Activated CD8-positive, alpha-beta memory T cell treated with anti-CD3 and anti-CD28 coated beads, Interleukin-2, amount 10 ng/mL, durations not matched to agents 7 days and 5 days (primary cell): ENCODE data around the gene SMCR8. TPM values are rescaled to one million over a fixed set of nuclear protein-coding genes. Genes with fewer than 3 reads are reported as not detected.

Experiments used
- ATAC-seq: fragments of 150-1000 bp; cut with Tn5 transposase; one replicate; pipeline ENCODE4 v1.10.0; 2021; ENCODE audit warnings: moderate library complexity
- CTCF ChIA-PET: fragments of 350-600 bp; sonication (Branson Sonifier 250); formaldehyde crosslinking; loops from one replicate; lab custom pipeline; 2021; ENCODE audit warnings: antibody characterized with exemption; lab: Charles Lee
- DNase-seq: peaks from one replicate; pipeline ENCODE4 v3.0.0-alpha.2; 2020
- H3K27ac Mint-ChIP-seq: one replicate; pipeline ENCODE4 v1.8.0; 2021; ENCODE audit warnings: mild to moderate bottlenecking, mixed read lengths
- H3K27me3 Mint-ChIP-seq: one replicate; pipeline ENCODE4 v1.8.0; 2021; ENCODE audit warnings: mixed read lengths
- H3K36me3 Mint-ChIP-seq: one replicate; pipeline ENCODE4 v1.8.0; 2021; ENCODE audit warnings: mild to moderate bottlenecking, mixed read lengths
- H3K4me1 Mint-ChIP-seq: one replicate; pipeline ENCODE4 v1.8.0; 2021; ENCODE audit warnings: mixed read lengths
- H3K4me3 Mint-ChIP-seq: one replicate; pipeline ENCODE4 v1.8.0; 2021; ENCODE audit warnings: mild to moderate bottlenecking, moderate library complexity, mixed read lengths
- H3K9me3 Mint-ChIP-seq: one replicate; pipeline ENCODE4 v1.8.0; 2022; ENCODE audit warnings: low read depth, mixed read lengths
- total RNA-seq, 2 experiments: library from RNA; stranded (reverse); gene quantifications; one replicate each; pipeline ENCODE4 v1.2.3, GENCODE V29; 2021

Gene SMCR8
- total RNA-seq, 2 experiments from 2014 or later = 27.5 to 31.3 TPM

GRCh38 chr17:18321309-18321708, 6.2 kb downstream of the SMCR8 start:
- Mint-ChIP-seq H3K36me3 (peaks cover 32% of the 10 kb centered on the region), H3K27ac (peak overlapping the region; percentile 50), H3K9me3 (no peaks in the 10 kb centered on the region), H3K4me3 (no peak overlapping the region), H3K4me1 (peaks cover 59% of the 10 kb centered on the region), H3K27me3 (no peaks in the 10 kb centered on the region)
- DNase-seq = no peak
- ATAC-seq = no peak
- CTCF ChIA-PET = interaction anchor here (0.7 to 1.9 kb wide), 4 partner anchors 9 to 73 kb away, joined by 3 to 14 read pairs (median 4); partner anchors contain the start of gene SHMT1

GRCh38 chr17:18322522-18322921, 7.4 kb downstream of the SMCR8 start:
- no peaks in the 10 kb centered on the region for H3K27me3 Mint-ChIP-seq
- no peak overlapping the region for H3K27ac Mint-ChIP-seq
- H3K36me3 Mint-ChIP-seq = peaks cover 22% of the 10 kb centered on the region
- H3K9me3 Mint-ChIP-seq = no peaks in the 10 kb centered on the region
- H3K4me3 Mint-ChIP-seq = no peak overlapping the region
- no peak for ATAC-seq
- CTCF ChIA-PET = interaction anchor here (1.5 to 1.9 kb wide), 2 partner anchors 9 to 74 kb away, joined by 4 to 5 read pairs; no protein-coding TSS in a partner anchor
- DNase-seq = no peak
- peaks cover 51% of the 10 kb centered on the region for H3K4me1 Mint-ChIP-seq

- DNase-seq = no peak
- H3K4me3 Mint-ChIP-seq = no peak overlapping the region
- peaks cover 19% of the 10 kb centered on the region for H3K36me3 Mint-ChIP-seq
- H3K27ac Mint-ChIP-seq = no peak overlapping the region
- CTCF ChIA-PET = interaction anchor here (1.5 to 1.9 kb wide), 2 partner anchors 9 to 74 kb away, joined by 4 to 5 read pairs; no protein-coding TSS in a partner anchor
- no peak for ATAC-seq
- peaks cover 46% of the 10 kb centered on the region for H3K4me1 Mint-ChIP-seq
- no peaks in the 10 kb centered on the region for H3K9me3 Mint-ChIP-seq
- H3K27me3 Mint-ChIP-seq = no peaks in the 10 kb centered on the region
These were observed 7.9 kb downstream of the SMCR8 start for GRCh38 chr17:18323007-18323406.

DNA sequence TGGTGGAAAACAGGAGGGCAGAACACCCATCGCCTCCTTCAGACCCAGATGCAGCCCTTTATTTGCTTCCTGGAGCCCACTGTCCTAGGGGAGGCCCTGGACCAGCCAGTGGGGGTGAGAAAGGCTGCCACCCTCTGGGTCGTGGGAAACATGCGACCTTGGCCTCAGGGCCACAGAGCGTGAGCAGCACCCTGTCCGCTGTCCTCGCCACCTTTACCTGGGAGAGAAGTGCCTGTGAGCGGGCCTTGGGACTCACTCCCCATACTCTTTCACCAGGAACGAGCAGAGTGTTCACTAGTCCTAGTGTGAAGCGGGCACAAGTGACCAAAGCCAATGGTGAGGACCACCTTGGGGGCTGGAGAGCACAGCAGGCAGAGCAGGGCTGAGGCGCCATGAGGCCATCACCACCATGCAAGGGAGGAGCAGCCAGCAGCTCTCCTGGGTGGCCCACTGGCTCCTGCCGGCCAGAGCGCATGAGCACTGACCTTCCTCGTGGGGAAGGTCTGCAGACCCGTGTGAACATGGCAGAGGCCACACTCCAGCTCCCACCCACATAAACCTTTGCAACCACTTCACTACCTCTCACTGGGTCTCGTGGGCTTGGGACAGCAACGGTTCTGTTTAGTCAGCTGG, 8.5 kb downstream of the SMCR8 start:
- CTCF ChIA-PET = interaction anchor here (1.9 kb wide), 1 partner anchor 8 kb away, joined by 5 read pairs; no protein-coding TSS in a partner anchor
- no peaks in the 10 kb centered on the region for H3K27me3 Mint-ChIP-seq
- no peak overlapping the region for H3K27ac Mint-ChIP-seq
- DNase-seq (no peak), ATAC-seq (no peak)
- peaks cover 42% of the 10 kb centered on the region for H3K4me1 Mint-ChIP-seq
- peaks cover 19% of the 10 kb centered on the region for H3K36me3 Mint-ChIP-seq
- H3K9me3 Mint-ChIP-seq = no peaks in the 10 kb centered on the region
- no peak overlapping the region for H3K4me3 Mint-ChIP-seq

GRCh38 chr17:18324140-18325050, 9.3 kb downstream of the SMCR8 start:
- peaks cover 34% of the 10 kb centered on the region for H3K4me1 Mint-ChIP-seq
- no peaks in the 10 kb centered on the region for H3K9me3 Mint-ChIP-seq
- DNase-seq (no peak), ATAC-seq (no peak)
- no peaks in the 10 kb centered on the region for H3K27me3 Mint-ChIP-seq
- H3K4me3 Mint-ChIP-seq = no peak overlapping the region
- H3K27ac Mint-ChIP-seq = no peak overlapping the region
- peaks cover 24% of the 10 kb centered on the region for H3K36me3 Mint-ChIP-seq
- CTCF ChIA-PET = interaction anchor here (1.9 kb wide), 1 partner anchor 7 kb away, joined by 5 read pairs; no protein-coding TSS in a partner anchor

- CTCF ChIA-PET = interaction anchor here (0.5 kb wide), 1 partner anchor 109 kb away, joined by 3 read pairs; no protein-coding TSS in a partner anchor
- H3K27ac Mint-ChIP-seq = peak overlapping the region; percentile 5
- ATAC-seq = no peak
These were observed 10.9 kb downstream of the SMCR8 start for GRCh38 chr17:18326039-18326438.

GRCh38 chr17:18326572-18326971, 11.5 kb downstream of the SMCR8 start:
- Mint-ChIP-seq H3K27me3 (no peaks in the 10 kb centered on the region), H3K9me3 (no peaks in the 10 kb centered on the region), H3K27ac (peak overlapping the region; percentile 38), H3K36me3 (peaks cover 33% of the 10 kb centered on the region), H3K4me3 (no peak overlapping the region), H3K4me1 (peaks cover 24% of the 10 kb centered on the region)
- no peak for ATAC-seq
- CTCF ChIA-PET = no interaction called here
- DNase-seq = no peak

More at GRCh38 chr17:18326039-18326438, 10.9 kb downstream of the SMCR8 start:
- no peak overlapping the region for H3K4me3 Mint-ChIP-seq
- H3K27me3 Mint-ChIP-seq = no peaks in the 10 kb centered on the region
- no peak for DNase-seq
- no peaks in the 10 kb centered on the region for H3K9me3 Mint-ChIP-seq
- H3K36me3 Mint-ChIP-seq = peaks cover 33% of the 10 kb centered on the region
- H3K4me1 Mint-ChIP-seq = peaks cover 20% of the 10 kb centered on the region

- H3K27ac Mint-ChIP-seq = peak overlapping the region; percentile 38
- peaks cover 27% of the 10 kb centered on the region for H3K4me1 Mint-ChIP-seq
- no peaks in the 10 kb centered on the region for H3K27me3 Mint-ChIP-seq
- CTCF ChIA-PET = interaction anchor here (1.2 to 1.3 kb wide), 2 partner anchors 8 to 10 kb away, joined by 3 to 8 read pairs; no protein-coding TSS in a partner anchor
- H3K36me3 Mint-ChIP-seq = peaks cover 34% of the 10 kb centered on the region
- no peaks in the 10 kb centered on the region for H3K9me3 Mint-ChIP-seq
- ATAC-seq = no peak
- H3K4me3 Mint-ChIP-seq = no peak overlapping the region
- DNase-seq = no peak
These were observed 12.0 kb downstream of the SMCR8 start for GRCh38 chr17:18327093-18327492.

DNA sequence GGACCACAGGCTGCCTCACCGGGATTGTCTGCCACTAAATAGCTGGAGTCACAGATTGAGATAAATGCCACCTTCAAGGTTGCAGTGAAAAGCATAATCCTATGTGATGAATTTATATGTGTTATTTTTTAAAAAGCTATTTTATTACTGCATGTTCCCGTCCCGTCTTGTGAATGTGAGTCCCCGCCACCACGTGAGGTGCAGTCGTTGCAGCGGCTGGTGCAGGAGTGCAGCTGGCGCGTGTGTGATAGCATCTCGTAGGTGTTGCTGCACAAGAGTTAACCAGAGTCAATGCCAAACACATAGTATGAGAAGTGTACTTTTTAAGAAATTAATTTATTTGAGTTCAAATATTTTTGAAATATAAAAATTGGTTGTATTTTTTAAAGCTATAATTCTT, 12.5 kb downstream of the SMCR8 start:
- no peak for DNase-seq
- H3K27ac Mint-ChIP-seq = no peak overlapping the region
- no peak for ATAC-seq
- no peak overlapping the region for H3K4me3 Mint-ChIP-seq
- peaks cover 34% of the 10 kb centered on the region for H3K36me3 Mint-ChIP-seq
- no peaks in the 10 kb centered on the region for H3K27me3 Mint-ChIP-seq
- no peaks in the 10 kb centered on the region for H3K9me3 Mint-ChIP-seq
- H3K4me1 Mint-ChIP-seq = peaks cover 30% of the 10 kb centered on the region
- CTCF ChIA-PET = interaction anchor here (0.9 to 1.3 kb wide), 3 partner anchors 8 to 140 kb away, joined by 3 to 8 read pairs (median 3); no protein-coding TSS in a partner anchor

- peaks cover 34% of the 10 kb centered on the region for H3K36me3 Mint-ChIP-seq
- ATAC-seq (no peak), DNase-seq (no peak)
- H3K27ac Mint-ChIP-seq = no peak overlapping the region
- H3K9me3 Mint-ChIP-seq = no peaks in the 10 kb centered on the region
- H3K4me3 Mint-ChIP-seq = no peak overlapping the region
- no peaks in the 10 kb centered on the region for H3K27me3 Mint-ChIP-seq
- CTCF ChIA-PET = interaction anchor here (1.2 kb wide), 1 partner anchor 9 kb away, joined by 8 read pairs; no protein-coding TSS in a partner anchor
- peaks cover 37% of the 10 kb centered on the region for H3K4me1 Mint-ChIP-seq
These were observed 13.6 kb downstream of the SMCR8 start for GRCh38 chr17:18328643-18329204.

GRCh38 chr17:18331879-18332278, 16.8 kb downstream of the SMCR8 start:
- no peaks in the 10 kb centered on the region for H3K27me3 Mint-ChIP-seq
- CTCF ChIA-PET = interaction anchor here (1.8 to 2.6 kb wide), 5 partner anchors 9 to 84 kb away, joined by 5 to 14 read pairs (median 7); partner anchors contain the start of genes SMCR8 and TOP3A

GRCh38 chr17:18332909-18333489, 17.9 kb downstream of the SMCR8 start:
- ATAC-seq (peak; percentile 73), DNase-seq (peak; percentile 73)
- H3K27me3 Mint-ChIP-seq = no peaks in the 10 kb centered on the region
- CTCF ChIA-PET = interaction anchor here (1.8 to 2.6 kb wide), 5 partner anchors 10 to 85 kb away, joined by 5 to 14 read pairs (median 7); partner anchors contain the start of genes SMCR8 and TOP3A
- H3K4me1 Mint-ChIP-seq = peaks cover 30% of the 10 kb centered on the region
- H3K4me3 Mint-ChIP-seq = no peak overlapping the region
- no peaks in the 10 kb centered on the region for H3K9me3 Mint-ChIP-seq
- H3K36me3 Mint-ChIP-seq = peaks cover 39% of the 10 kb centered on the region
- H3K27ac Mint-ChIP-seq = peak overlapping the region; percentile 87

More at GRCh38 chr17:18331879-18332278, 16.8 kb downstream of the SMCR8 start:
- H3K4me1 Mint-ChIP-seq = peaks cover 30% of the 10 kb centered on the region
- peak; percentile 76 for ATAC-seq
- peak overlapping the region; percentile 47 for H3K4me3 Mint-ChIP-seq
- peak overlapping the region; percentile 87 for H3K27ac Mint-ChIP-seq
- H3K9me3 Mint-ChIP-seq = no peaks in the 10 kb centered on the region
- DNase-seq = peak; percentile 84
- peaks cover 35% of the 10 kb centered on the region for H3K36me3 Mint-ChIP-seq
